ENCODE measurements around the gene AEBP2. TPM values are rescaled to one million over a fixed set of nuclear protein-coding genes. Genes with fewer than 3 reads are reported as not detected.
"Not testable (repeated sequence)": the region's sequence is repeated elsewhere in the genome, so short reads cannot be mapped to it uniquely, and the experiment has no call there.

Gene AEBP2, protein sequence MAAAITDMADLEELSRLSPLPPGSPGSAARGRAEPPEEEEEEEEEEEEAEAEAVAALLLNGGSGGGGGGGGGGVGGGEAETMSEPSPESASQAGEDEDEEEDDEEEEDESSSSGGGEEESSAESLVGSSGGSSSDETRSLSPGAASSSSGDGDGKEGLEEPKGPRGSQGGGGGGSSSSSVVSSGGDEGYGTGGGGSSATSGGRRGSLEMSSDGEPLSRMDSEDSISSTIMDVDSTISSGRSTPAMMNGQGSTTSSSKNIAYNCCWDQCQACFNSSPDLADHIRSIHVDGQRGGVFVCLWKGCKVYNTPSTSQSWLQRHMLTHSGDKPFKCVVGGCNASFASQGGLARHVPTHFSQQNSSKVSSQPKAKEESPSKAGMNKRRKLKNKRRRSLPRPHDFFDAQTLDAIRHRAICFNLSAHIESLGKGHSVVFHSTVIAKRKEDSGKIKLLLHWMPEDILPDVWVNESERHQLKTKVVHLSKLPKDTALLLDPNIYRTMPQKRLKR
- 10 to 100 TPM in 2 of 3 donors, 1 to 10 TPM in 1; 4.5 to 12.1 (median 10.1) TPM for polyA plus RNA-seq

DNA sequence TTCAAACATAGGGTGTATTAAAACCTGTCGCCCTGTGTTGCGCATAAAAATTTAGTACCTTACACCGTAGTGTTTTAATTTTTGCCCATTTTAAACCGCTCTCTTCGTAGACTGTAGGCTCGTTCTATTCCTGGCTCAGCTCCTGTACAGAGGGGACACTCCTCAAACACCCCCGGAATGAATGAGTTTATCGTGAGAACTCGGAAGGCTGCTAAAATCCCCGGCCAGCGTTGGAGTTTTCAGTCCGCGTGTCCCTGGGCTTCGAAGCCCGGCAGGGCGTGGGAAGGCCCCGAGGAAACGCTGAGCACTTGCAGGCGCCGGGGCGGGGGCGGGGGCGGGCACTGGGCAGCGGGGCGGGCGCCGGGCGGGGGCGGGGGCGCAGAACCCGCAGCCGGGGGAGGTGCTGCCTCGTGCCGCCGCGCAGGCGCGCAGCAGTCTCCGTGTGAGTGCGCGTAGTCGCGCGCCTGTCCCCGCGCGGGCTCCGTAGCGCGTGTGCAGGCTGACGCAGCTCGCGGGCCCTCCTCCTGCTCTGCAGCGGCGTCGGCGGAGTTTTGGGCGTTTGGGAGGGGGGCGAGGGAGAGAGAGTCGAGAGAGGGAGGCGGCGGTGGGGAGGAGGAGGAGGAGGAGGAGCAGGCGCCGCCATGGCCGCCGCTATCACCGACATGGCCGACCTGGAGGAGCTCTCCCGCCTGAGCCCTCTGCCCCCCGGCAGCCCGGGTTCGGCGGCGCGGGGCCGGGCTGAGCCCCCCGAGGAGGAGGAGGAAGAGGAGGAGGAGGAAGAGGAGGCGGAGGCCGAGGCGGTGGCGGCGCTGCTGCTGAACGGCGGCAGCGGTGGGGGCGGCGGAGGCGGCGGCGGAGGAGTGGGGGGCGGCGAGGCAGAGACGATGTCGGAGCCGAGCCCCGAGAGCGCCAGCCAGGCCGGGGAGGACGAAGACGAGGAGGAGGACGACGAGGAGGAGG lies at the start of gene AEBP2:
Gene AEBP2, plus strand, starts transcription at position 434 of the 960 bp plus-strand sequence. Its CDS starts 208 bp downstream, at position 642.
- peak within 1 kb of the TSS; percentile 81 for H3K27ac ChIP-seq (ENCODE audit: low read depth, low read length)
- WGBS, 3 donors, result 6 to 7% (median 6%) methylated on average over 71 to 102 of the region's 102 CpGs

DNA sequence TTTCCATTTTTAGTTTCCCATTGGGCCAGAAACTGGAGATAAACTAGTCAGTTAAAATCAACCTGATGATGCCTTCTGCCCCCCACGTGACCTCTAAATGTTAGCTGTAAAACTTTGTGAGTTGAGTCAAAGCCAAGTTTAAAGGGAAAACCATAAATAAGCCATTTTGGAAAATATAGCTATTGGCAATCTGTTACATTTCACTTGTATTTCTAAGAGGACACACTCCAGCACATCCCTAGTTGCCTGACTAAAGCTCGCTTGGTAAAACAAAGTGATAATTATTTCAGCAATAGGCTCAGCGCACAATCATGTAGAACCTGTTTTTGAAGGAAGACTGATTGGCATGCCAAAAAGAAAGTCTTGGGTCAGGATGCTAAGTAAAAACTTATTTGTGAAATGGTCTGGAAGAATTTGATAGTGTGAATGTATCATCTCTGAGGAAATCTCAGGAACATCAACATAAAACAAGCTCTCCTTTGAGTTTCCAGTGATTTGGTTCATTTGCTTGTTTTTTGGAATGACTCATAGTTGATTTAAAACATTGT lies 49.2 kb upstream of the AEBP2 start:
- no peak overlapping the region for H3K27ac ChIP-seq (ENCODE audit: low read depth, low read length)
- 70 to 80% (median 74%) methylated on average over 3 of the region's 3 CpGs for WGBS, 3 donors

DNA sequence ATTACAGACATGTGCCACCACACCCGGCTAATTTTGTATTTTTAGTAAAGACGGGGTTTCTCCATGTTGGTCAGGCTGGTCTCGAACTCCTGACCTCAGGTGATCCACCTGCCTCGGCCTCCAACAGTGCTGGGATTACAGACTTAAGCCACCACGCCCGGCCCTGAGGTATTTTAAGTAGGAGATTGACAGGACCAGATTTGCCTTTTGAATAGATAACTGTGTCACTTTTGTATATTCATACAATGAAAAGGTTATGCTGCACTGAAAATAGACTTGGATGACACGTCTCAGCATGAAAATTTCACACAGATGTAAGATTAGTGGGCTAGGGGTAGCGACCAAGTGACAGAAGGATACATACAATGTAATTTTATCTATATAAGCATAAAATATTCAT lies 46.6 kb upstream of the AEBP2 start:
- not testable (repeated sequence) for H3K27ac ChIP-seq (ENCODE audit: low read depth, low read length)
- WGBS, 3 donors, result 92 to 97% (median 94%) methylated on average over 8 of the region's 8 CpGs

DNA sequence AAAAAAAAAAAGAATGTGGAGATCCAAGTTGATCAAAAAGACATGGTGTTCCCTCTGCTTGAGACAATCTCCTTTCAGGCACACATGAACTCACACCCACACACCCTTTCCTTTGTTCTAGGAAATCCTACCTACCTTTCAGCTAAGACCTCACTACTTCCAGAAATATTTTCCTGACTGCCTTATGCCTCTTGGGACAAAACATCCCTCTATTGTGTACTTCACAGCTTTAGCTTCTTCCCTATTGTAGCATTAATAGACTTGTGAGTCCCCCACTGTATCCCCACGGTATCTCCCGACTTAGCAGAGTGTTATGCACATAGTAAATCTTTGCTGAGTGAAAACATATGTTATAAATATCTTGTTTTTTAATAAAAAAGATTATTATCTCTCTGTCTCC lies 44.9 kb upstream of the AEBP2 start:
- 52 to 70% (median 68%) methylated on average over 2 of the region's 2 CpGs for WGBS, 3 donors
- no peak overlapping the region for H3K27ac ChIP-seq (ENCODE audit: low read depth, low read length)

DNA sequence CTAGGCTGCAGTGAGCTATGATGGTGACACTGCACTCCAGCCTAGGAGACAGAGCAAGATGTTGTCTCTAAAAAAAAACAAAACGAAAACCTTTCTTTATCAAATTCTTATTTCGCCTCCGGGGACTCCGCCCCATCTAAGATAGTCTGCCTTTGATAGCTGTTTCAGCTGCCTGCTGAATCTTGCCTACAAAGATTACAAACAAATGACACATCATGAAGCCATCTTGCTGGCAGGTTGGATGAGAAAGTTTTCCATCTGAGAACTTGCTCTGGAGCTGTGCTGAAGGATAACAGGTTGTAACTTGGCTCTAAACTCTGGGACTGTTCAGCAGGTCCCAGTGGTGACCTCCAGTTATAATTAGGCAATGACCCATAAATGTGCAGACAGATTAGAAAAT lies 41.8 kb upstream of the AEBP2 start:
- 80 to 93% (median 87%) methylated on average over 4 of the region's 4 CpGs for WGBS, 3 donors
- H3K27ac ChIP-seq (ENCODE audit: low read depth, low read length), result no peak overlapping the region

DNA sequence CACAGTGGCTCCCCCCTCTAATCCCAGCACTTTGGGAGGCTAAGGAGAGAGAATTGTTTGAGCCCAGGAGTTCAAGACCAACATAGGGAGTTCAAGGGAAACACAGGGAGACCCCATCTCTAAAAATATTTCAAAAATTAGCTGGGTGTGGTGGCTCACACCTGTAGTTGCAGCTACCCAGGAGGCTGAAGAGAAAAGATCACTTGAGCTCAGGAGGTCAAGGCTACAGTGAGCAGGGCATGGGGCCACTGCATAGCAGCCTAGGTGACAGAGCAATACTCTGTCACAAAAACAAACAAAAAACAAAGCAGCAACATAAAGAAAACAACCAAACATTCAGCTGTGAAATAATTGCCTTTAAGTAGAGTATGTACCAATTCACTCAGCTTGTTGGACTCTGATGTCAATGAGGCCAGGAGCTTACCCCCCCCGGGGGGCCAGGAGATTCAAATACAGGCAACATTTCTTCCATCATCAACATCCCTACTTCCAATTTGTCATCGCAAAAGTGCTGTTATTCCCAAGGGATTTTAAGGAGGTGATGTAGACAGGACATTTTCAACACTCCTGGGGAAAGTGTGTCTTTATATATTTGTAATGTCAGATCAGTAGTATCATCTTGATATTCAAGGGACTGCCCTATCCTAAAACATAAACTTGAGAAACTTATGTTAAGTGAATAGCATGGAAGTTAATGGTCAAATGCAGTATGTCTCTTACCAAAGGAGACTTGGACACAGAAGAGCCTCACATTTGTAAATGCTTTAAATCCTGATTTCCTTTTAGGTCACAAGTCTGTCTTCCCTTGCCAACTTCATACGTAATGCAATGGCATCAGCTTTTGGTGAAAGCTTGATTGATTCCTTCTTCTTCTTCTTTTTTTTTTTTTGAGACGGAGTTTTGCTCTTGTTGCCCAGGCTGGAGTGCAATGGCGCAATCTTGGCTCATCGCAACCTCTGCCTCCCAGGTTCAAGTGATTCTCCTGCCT lies 40.6 kb upstream of the AEBP2 start:
- 57 to 87% (median 65%) methylated on average over 5 to 6 of the region's 6 CpGs for WGBS, 3 donors
- no peak overlapping the region for H3K27ac ChIP-seq (ENCODE audit: low read depth, low read length)

DNA sequence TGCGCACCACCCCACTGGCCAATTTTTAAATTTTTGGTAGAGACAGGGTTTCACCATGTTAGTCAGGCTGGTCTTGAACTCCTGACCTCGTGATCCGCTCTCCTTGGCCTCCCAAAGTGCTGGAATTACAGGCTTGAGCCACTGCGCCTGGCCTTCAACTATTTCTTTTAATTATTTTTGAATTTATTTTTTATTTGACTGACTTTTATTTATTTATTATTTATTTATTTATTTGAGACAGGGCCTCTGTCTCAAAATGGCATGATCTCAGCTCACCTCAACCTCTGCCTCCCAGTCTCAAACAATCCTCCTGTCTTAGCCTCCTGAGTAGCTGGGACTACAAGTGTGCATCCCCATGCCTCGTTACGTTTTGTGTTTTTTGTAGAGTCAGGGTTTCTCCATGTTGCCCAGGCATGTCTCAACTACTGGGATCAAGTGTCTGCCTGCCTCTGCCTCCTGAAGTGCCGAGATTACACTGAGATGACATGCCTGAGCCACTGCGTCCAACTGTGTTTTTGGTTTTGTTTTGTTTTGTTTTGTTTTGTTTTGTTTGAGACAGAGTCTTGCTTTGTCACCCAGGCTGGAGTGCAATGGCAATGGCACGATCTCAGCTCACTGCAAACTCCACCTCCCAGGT lies 38.5 kb upstream of the AEBP2 start:
- WGBS, 3 donors, result 96 to 97% (median 97%) methylated on average over 9 of the region's 9 CpGs
- H3K27ac ChIP-seq (ENCODE audit: low read depth, low read length), result not testable (repeated sequence)

DNA sequence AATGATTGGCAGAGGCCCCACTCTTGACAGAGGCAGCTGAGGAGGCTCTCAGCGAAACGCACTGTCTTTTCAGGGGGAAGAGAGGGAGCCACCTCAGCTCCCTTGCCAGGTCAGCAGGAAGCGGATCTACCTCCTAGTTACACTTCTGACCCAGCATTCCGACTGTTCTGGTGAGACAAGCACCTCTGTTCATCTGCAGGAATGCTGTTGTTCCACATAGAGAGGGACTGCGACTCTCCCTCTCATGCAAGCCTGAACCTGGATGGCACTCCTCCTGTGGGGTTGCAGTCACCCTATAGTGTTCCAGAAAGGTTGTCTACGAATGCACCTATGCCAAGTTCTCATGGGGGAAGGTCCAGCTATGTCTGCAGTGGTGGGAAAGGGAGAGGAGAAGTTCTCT lies 37.1 kb upstream of the AEBP2 start:
- no peak overlapping the region for H3K27ac ChIP-seq (ENCODE audit: low read depth, low read length)
- WGBS, 3 donors, result 70 to 95% (median 90%) methylated on average over 6 of the region's 6 CpGs

DNA sequence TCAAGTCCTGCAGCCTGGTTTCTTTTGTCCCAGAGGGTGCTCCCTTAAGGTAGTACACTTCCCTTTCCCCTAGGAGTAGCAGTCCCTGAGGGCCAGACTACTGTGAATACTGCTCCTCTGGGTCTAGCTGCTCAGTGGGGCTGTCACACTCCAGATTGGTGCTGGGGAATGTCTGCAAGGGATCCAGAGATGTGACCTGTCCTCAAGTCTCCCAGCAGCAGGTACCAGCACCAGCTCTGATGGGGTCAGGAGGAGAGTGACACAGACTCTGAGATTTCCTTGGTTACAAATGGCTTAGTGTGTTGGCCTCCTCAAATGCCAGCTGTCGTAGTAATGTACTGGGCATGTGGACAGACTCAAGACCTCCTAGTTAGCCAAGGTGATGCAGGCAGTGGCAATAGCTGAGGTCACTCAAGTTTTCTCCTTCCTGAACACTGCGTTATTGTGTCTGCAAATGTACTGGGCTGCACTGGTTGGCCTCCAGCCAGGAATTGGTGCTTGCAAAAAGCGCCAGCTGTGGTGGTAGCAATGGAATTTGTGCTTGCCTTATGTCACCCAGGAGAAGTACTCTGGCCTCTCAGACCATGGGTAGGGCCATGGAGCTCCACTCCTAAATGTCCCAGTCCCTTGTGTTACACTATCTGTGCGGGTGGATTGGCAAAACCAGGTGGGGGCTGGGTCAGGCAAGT lies 36.4 kb upstream of the AEBP2 start:
- 60 to 77% (median 74%) methylated on average over 4 of the region's 4 CpGs for WGBS, 3 donors
- H3K27ac ChIP-seq (ENCODE audit: low read depth, low read length), result no peak overlapping the region

DNA sequence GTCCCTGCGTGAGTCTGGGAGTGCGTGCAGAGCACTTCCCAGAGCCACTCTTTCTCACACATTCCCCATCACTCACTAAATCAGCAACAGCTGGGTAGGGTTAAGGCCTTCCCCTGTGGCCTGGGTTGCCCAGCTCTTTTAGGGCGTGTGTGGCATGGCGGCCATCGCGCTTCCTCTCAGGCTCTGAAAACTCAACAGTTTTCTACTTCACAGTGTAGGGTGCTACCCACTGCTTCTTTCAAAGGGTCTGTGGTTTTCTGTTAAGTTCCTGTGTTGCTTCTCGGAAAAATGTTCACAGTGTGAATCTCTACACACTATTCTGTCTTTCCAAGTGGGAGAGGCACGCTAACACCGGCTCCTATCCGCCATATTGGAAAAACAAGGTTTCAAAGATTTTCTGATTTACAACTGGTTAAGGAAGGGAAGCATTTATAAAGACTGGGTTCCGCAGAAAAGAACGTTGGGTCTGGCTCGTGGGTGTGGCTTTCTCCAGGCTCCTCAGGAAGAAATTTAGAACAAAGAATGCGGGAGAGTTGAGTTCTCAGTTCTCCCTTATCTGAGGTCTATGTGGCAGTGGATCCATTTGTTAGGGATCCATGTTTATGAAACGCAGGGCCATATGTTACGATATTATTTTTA lies 34.9 kb upstream of the AEBP2 start:
- 91 to 95% (median 94%) methylated on average over 16 of the region's 16 CpGs for WGBS, 3 donors
- no peak overlapping the region for H3K27ac ChIP-seq (ENCODE audit: low read depth, low read length)

DNA sequence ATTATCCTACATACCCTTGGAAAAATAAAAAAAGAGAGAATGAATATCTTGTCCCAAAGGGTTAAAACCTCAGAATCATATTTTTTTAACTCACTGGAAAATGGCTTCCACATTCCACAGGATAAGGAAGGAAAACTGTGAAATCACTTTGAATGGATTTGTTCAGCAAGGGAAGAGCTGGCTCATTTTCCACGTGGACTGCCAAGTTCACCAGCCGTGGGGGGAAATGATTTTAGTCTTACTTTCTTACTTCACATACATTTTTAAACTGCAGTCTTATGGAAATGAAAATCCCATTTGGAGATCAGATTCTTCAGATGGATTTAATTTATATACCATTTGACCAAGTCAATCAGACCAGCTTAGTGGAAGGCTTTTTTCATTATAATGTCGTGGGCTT lies 29.9 kb upstream of the AEBP2 start:
- no peak overlapping the region for H3K27ac ChIP-seq (ENCODE audit: low read depth, low read length)
- 17 to 22% (median 18%) methylated on average over 3 of the region's 3 CpGs for WGBS, 3 donors

DNA sequence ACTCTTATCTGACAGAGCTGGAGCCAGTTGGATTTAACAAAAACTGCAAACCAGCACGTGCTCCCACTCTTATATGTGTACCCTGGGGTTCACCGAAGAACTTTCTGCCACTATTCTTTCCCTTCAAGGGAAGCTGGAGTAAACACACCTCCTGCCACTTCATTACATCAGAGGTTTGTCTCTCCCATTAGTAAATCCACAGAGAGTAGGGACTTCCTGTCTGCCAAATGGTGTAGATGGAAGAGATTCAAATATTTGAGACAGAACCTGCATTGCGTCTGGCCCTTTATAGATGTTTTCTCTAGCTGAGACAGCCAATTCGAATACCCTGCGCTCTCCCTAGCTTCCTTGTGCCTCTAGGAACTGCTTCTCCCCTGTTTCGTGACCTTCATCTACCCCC lies 29.1 kb upstream of the AEBP2 start:
- whole genome bisulfite sequencing, 3 donors, result 43 to 52% (median 51%) methylated on average over 6 of the region's 6 CpGs

DNA sequence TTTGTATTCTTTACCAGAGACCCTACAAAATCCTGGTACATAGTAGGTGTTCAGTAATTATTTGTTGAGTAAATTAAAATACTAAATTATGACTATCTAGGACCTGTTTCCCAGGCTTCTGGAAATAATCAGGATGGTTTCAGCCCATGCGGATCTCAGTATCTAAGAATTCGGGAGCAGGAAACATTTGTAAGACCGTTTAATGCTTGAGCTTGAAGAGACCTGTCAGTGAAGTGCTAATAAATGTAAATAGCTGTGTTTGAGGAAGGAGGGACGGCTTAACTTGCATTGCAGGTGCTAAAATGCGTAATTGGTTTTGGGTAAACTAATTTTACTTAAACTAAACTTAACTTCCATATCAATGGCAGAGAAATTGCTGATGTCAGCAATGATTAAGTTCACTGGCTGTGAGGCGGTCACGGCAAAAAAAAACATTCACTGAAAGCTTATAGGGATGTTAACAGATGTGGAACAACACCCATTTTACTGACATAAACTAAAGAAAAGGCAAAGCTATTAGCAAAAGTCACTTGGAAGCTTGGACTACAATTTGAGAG lies 28.6 kb upstream of the AEBP2 start:
- WGBS, 3 donors, result 38 to 57% (median 52%) methylated on average over 7 of the region's 7 CpGs
- H3K27ac ChIP-seq (ENCODE audit: low read depth, low read length), result no peak overlapping the region

More for the DNA sequence above, 29.1 kb upstream of the AEBP2 start:
- no peak overlapping the region for H3K27ac ChIP-seq (ENCODE audit: low read depth, low read length)

DNA sequence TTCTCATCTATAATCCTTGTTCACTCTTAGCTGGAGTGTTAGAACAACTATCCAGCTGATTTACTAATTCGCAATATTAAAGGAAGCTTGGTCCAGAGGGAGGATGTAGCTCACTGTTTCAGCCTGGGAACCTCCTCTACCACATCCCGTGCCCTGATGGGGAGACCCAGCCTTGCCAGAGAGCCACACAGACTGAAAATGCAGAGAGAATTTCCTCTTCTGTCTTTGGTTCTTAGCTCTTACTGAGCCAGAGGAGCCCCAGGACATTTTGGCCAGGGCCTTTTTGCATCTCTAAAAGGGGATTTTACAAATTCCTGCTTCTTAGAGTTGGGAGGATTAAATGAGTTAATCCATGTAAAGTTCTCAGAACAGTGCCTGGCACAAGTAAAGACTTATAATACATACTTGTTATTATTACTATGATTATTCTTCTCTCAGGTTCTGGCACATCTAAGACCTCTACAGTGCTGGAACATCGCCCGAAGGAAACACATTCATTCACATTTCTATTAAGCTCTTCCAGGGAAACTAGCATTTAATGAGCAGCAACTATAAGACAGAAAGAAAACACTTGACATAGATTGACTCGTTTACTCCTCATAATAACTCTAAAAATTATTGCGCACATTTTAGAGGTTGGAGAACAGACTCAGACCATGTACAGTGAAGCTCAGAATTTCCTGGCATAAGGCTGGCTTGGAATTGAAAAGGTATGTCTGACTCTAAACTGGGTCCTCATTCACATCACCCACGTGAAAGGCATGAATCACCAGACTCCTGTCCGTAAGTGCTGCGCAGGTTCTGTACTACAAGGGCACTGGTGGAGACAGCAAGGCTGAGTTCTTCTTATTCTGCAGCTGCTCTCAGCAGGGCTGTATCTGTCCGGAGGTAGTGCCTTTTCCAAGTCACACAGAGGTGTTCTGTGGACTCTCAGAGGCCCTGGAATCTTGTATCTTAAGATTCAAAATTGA lies 27.8 kb upstream of the AEBP2 start:
- no peak overlapping the region for H3K27ac ChIP-seq (ENCODE audit: low read depth, low read length)
- WGBS, 3 donors, result 77 to 81% (median 78%) methylated on average over 10 of the region's 10 CpGs

DNA sequence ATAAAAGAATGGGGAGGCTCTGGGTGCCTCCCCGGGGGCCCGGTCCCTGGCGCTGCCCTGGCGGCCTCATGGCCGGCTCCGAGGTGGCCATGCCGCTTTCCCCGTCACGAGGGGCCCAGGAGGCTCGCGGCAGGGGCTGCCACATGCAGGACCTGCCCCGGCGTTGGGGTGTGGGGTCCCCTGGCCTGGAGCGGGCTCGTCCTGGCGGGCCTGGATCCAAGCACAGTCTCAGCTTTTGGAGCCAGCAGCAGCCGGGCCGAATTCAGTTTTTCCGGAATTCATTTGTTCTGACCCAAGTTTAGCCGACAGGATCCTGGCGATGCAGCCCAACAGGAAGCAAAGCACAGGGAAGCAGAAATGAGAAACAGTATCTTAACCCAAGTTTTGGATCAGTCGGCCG lies 26.4 kb upstream of the AEBP2 start:
- WGBS, 3 donors, result 59 to 85% (median 71%) methylated on average over 23 of the region's 23 CpGs
- H3K27ac ChIP-seq (ENCODE audit: low read depth, low read length), result no peak overlapping the region
